ENCODE results near the gene CARM1. TPM values are rescaled to one million over a fixed set of nuclear protein-coding genes. Genes with fewer than 3 reads are reported as not detected.

The CARM1 gene
- total and polyA plus RNA-seq, 2 of the 13 experiments (the other 11 are each of a cell fraction or from before 2014, with no cell fraction given): 27.6 to 55.8 TPM

GRCh38 chr19:10829967-10830366 is 41.4 kb upstream of the CARM1 start:
- intact Hi-C loops (cut with micrococcal nuclease; ENCODE audit: unreplicated experiment): loop anchor here (10.0 kb wide), 1 partner anchor 115 kb away; the partner anchor contains the start of gene DNM2
- Histone ChIP-seq H3K79me2 (ENCODE audit: insufficient read depth, low read length) (no peaks in the 10 kb centered on the region), H3K36me3 (replicated peaks in 1 of 2; ENCODE audit: control insufficient read depth in 1 of 2, insufficient read depth in 2 of 2, low read length in 2 of 2) (peaks cover 15 to 28% of the 10 kb centered on the region in 2 experiments), H3K4me2 (ENCODE audit: low read depth, low read length) (no peak overlapping the region), H3K27ac (ENCODE audit: extremely low read length, insufficient read depth, low read length) (no peak overlapping the region), H3K9me3 (ENCODE audit: low read length) (no peaks in the 10 kb centered on the region), H4K20me1 (ENCODE audit: insufficient read depth, low read length) (no peaks in the 10 kb centered on the region), H2AFZ (ENCODE audit: low read length) (no peak overlapping the region), H3K9ac (ENCODE audit: insufficient read depth, low read depth, low read length) (no peak overlapping the region), H3K4me1 (ENCODE audit: insufficient read depth, low read length) (peaks cover under 1% of the 10 kb centered on the region; the same call in 1 of the 2 replicates), H3K27me3 (ENCODE audit: control insufficient read depth in 1 of 2, insufficient read depth in 2 of 2, low read length in 2 of 2) (no peaks in the 10 kb centered on the region), H3K4me3 (replicated peaks in 1 of 3; ENCODE audit: insufficient read depth in 1 of 3, low read depth in 2 of 3, low read length in 3 of 3) (no peak overlapping the region)
- POLR2A ChIA-PET: no interaction called here
- FAIRE-seq: no peak
- no TSS peak for BruUV-seq (replicated peaks)
- TF ChIP-seq TCF7L2 (IDR thresholded peaks at IDR 0.05; ENCODE audit: low read depth, low read length) (no peak), ZNF235 (CRISPR knock-in tag; IDR thresholded peaks at IDR 0.05; ENCODE audit: borderline replicate concordance) (no peak), AGO2 (optimal IDR thresholded peaks at IDR 0.05; ENCODE audit: low read depth, low read length) (peak; percentile 11)
- 96% methylated on average over 16 of the region's 16 CpGs for WGBS (ENCODE audit: low lambda C conversion rate)
- in situ Hi-C loops (cut with HindIII; ENCODE audit: extremely low pct_ligation_motif_present, low pct_unique_long_range_greater_than_20kb): no loop called here
- ATAC-seq: peak; percentile 8; the same call in 2 of the 3 replicates
- no peak for DNase-seq (ENCODE audit: low spot score)
- CTCF ChIA-PET (ENCODE audit: low intra/inter-chr PET ratio, low total read pairs): no interaction called here

GRCh38 chr19:10830370-10830769 is 41.0 kb upstream of the CARM1 start:
- H2AFZ ChIP-seq (ENCODE audit: low read length): no peak overlapping the region
- intact Hi-C loops (cut with micrococcal nuclease; ENCODE audit: unreplicated experiment) (loop anchor here (10.0 kb wide), 1 partner anchor 116 kb away; the partner anchor contains the start of gene DNM2), in situ Hi-C loops (cut with HindIII; ENCODE audit: extremely low pct_ligation_motif_present, low pct_unique_long_range_greater_than_20kb) (no loop called here)
- no peak overlapping the region for H3K27ac ChIP-seq (ENCODE audit: extremely low read length, insufficient read depth, low read length)
- no peak; the same call in 2 of the 3 replicates for ATAC-seq
- peaks cover 5% of the 10 kb centered on the region; the same call in 1 of the 2 replicates for H3K4me1 ChIP-seq (ENCODE audit: insufficient read depth, low read length)
- DNase-seq (ENCODE audit: low spot score): no peak
- no peak overlapping the region for H3K4me3 ChIP-seq (replicated peaks in 1 of 3; ENCODE audit: insufficient read depth in 1 of 3, low read depth in 2 of 3, low read length in 3 of 3)
- no peak overlapping the region for H3K4me2 ChIP-seq (ENCODE audit: low read depth, low read length)
- no peak overlapping the region for H3K9ac ChIP-seq (ENCODE audit: insufficient read depth, low read depth, low read length)
- FAIRE-seq: no peak
- no peaks in the 10 kb centered on the region for H3K79me2 ChIP-seq (ENCODE audit: insufficient read depth, low read length)
- H3K27me3 ChIP-seq (ENCODE audit: control insufficient read depth in 1 of 2, insufficient read depth in 2 of 2, low read length in 2 of 2): no peaks in the 10 kb centered on the region
- ChIA-PET CTCF (ENCODE audit: low intra/inter-chr PET ratio, low total read pairs) (no interaction called here), POLR2A (no interaction called here)
- 100% methylated on average over 4 of the region's 7 CpGs for WGBS (ENCODE audit: low lambda C conversion rate)
- no peaks in the 10 kb centered on the region for H4K20me1 ChIP-seq (ENCODE audit: insufficient read depth, low read length)
- H3K36me3 ChIP-seq (replicated peaks in 1 of 2; ENCODE audit: control insufficient read depth in 1 of 2, insufficient read depth in 2 of 2, low read length in 2 of 2): peaks cover 15 to 26% of the 10 kb centered on the region in 2 experiments; a peak in 4 of 5 replicates
- peak; percentile 75 for TF ChIP-seq ZNF768 (CRISPR knock-in tag; IDR thresholded peaks at IDR 0.05)
- no peak for TF ChIP-seq PREB (CRISPR knock-in tag; IDR thresholded peaks at IDR 0.05)
- no TSS peak for BruUV-seq (replicated peaks)
- no peaks in the 10 kb centered on the region for H3K9me3 ChIP-seq (ENCODE audit: low read length)
